HG03442 (cell line): ENCODE measurements around the gene IRF1.

Experiments
- ATAC-seq: cut with Tn5 transposase; IDR thresholded peaks from one replicate; pipeline ENCODE4 v1.9.1; 2021; ENCODE audit warnings: mild to moderate bottlenecking, moderate library complexity; ENCODE audit not compliant: unreplicated experiment

Gene IRF1

DNA sequence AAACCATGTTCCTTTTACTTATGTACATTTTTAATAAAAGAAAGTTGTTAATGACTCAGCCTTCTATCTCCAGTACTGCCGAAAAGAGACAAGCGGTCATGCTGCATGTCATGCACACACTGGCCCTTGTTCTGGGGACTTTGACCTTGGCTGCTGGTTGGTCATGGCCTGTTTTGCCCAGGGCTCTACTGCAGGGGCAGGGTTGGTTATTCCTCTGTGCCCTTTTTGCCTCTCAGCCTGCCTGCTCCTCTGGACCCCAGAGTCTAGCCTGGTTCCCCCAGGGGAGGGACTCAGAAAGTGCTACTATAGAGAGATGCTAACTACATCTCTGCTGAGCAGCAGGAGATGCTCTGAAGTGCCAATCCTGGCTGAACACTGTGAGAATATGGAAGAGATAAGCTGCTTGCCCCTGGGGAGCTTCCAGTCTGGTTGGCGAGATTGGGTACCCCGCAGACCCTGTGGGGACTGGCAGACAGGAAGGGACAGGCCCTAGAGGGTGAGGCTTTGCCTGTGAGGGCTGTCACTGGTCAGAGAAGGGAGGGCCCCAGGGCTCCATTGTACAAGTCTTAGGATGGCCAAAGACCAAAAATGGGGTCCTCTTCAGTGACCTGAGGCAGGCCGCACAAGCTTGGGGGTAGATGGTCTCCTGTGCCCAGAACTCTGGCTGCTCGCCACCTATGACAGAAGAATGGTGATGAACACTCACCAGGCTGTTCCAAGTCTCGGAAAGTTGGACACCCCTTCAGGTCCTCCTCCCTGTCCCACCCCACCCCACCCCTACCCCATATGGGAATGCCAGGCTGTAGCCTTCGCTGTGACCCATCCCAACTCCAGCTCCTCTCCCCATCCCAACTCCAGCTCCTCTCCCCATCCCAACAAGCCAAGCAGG, 14.3 kb downstream of the IRF1 start:
- ATAC-seq = no peak

DNA sequence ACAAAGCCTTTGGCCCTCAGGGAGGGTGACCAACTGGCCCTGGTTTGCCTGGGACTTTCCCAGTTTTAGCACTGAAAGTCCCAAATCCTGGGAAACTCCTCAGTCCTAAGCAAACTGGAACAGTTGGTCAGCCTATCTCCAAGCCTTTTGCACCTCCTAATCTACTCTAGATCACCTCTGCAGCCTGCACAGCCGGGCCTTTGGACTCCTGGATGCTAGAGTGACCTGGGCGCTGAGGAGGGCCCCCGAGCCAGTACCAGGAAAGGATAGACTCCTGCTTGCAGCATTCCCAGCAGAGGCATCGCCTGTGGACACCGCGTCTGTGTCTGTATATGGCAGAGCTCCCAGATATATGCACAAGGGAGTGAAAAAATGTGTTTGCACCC, 15.1 kb downstream of the IRF1 start:
- no peak for ATAC-seq

DNA sequence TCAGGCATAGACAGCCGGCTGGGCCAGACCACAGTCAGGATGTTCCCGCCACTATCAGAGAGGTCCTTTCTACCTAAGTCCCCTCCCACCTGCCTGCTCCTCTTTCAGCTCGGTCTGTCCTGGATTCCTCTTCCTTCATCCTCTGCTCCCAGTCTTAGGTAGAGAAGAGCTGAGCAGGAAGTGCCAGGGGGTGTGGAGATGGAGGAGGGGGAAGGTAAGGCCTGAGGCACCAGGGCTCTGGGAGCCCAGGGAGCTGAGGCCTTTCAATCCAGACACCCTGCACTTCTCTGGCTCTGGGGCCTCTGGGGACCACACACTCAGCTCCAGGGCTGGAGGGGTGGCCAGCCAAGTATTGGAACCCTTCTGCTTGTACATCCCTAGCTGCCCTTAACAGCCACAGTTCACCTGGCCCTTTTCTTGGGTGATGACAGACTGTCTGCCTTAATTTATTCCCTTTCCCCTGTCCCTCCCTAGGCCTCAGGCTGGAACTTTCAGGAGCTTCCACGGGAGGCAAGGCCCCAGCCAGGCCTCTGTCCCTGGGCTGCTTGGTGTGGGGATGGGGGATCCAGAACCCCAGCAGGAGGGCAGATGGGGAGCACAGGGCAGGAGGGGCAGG, 15.6 kb downstream of the IRF1 start:
- ATAC-seq = no peak

DNA sequence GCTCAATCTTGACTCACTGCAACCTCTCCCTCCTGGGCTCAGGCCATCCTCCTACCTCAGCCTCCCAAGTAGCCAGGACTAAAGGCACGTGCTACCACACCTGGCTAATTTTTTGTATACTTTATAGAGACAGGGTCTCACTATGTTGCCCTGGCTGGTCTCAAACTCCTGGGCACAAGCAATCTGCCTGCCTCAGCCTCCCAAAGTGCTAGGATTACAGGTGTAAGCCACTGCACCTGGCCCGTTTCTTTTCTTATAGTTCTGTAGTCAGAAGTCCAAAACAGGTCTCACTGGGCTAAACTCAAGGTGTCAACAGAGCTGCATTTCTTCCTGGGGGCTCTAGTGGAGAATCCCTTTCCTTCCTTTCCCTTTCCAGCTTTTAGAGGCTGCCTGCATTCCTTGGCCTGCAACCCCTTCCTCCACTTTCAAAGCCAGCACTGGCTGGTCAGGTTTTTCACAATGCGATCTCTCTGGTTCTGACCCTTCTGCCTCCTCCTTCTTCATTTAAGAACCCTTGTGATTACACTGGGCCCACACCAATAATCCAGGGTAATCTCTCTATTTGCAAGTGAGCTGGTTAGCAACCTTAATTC, 16.3 kb downstream of the IRF1 start:
- no peak for ATAC-seq

DNA sequence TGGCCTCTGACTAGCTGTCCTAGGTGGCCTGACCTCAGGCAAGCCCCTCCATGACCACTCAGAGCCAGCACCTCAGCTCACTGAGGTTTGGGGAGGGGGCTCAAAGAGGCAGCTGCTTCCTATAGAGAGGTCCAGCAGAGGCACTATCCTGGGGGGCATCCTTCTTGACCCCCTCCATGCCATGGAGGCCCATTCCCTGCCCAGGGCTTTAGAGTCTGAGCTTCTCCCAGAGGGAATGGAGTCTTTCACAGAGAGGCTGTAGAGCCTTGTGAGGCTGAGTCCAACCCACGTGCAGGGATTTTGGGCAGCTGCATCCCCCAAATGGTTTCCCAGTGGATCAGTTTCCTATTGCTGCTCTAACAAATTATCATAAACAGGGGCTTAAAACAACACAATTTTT, 16.9 kb downstream of the IRF1 start:
- no peak for ATAC-seq

DNA sequence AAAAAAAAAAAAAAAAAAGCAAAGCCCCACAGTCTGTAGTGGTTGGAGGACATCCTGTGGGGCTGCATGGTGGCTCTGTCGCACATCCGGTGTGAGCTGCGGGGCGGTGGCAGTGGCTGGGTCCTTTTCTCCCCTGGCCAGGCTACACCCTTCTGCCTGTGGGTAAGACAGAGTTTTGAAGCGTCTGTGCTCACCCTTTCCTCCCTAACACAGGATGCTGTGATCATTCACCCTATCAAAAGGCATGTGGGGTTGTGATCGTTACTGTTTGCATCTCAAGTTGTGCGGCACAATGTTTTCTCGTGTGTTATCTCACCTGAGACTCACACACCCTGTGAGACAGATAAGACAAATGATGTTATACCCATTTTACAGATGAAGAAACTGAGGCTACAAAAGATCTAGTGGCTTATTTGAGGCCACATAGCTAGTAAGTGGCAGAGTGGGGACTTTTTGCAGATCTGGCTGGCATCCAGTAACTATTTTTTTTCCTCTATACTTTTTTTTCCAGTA, 17.5 kb downstream of the IRF1 start:
- ATAC-seq = peak; percentile 85

DNA sequence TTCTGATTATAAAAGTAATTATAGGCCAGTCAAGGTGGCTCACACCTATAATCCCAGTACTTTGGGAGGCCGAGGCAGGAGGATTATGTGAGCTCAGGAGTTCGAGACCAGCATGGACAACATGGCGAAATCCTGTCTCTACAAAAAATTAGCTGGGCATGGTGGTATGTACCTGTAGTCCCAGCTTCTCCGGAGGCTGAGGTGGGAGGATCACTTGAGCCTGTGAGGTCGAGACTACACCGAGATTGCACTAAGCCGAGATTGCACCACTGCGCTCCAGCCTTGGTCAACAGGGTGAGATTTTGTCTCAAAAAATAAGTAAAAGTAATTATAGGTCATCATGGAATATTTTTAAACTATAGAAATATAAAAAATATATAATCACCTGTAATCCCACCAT, 18.1 kb downstream of the IRF1 start:
- no peak for ATAC-seq

DNA sequence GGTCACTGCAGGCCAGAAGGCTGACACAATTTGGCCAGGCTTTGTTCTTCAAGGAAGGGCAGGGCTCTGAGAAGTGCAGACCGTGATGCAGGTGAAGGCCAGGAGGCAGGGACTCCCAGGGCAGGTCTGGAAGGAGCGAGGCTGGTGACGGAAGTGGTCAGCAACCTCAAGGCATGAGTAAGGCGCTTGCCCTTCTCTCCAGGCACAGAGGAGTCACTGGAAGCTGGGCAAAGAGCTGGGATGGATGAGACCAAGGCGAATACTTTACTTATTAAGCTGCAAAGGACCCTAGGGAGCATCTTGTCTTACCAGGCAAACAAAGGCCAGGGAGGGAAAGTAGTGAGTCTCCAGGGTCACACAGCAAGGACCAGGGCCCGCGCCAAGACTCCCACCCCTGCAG, 18.6 kb downstream of the IRF1 start:
- ATAC-seq = no peak

DNA sequence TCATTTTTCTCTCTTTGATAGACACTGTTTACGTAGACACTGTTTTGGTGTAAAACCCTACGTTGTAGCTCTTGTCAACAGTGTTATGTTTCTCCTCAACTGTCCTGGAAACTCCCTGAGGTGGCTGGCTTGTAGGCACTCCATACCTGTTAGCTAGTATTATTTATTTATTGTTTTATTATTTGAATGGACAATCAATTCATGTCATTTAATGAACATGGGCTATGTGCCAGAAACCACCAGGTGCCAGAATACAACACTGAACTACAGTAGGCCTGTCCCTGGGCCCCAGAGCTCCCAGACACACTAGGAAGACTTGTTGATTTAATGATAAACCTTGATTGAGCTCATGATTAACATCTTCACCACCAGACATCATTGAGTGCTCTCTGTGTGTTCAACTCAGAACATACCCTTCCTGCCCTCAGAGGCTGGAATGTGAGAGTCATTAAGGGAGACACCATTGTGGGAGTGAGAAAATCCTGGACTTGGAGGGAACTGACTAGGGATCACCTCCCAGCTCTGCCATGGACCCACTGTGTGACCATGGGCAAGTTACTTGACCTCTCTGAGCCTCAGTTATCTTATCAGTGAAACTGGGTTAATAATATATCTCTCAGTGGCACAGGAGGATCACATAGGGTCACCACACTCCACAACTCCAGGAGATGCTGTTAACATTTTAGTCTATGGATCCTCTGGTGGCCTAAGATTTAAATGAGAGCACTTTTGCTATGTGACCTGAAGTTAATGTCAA, 19.2 kb downstream of the IRF1 start:
- no peak for ATAC-seq

DNA sequence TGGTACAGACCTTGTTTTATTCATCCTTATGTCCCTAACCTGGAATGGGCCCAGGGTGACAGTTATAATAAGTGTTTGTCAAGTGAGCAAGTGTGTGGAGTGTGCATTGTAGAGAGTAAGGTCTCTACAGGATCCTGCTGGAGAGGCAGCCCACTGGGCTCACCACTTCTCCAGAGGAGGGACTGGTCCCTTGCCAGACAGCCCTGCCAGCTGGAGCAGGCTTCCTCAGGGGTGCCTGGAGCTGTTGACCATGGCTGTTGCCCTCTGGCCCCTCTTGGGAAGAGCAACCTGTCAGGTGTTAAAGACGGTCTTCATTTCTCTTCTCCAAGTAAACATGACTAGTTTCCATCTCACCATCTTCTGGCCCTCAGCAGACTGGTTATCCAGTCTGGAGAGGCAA, 20.0 kb downstream of the IRF1 start:
- no peak for ATAC-seq

DNA sequence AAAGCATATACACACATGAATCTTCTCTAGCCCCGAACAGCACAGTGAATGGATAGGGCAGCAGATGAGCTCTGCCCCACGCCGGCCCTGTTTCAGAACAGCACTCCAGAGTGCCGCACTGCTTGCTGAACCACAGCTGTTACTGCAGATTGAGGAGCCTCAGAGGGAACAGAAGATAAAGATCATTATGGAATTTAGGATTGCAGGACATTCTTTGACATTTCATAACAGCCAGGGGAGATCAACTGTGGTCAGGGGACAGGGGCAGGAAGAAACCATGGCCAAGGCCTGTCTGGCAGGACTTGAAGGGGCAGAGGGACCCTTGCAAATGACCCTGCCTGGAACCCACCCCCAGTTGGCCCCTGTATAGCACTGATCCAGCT, 20.6 kb downstream of the IRF1 start:
- no peak for ATAC-seq

DNA sequence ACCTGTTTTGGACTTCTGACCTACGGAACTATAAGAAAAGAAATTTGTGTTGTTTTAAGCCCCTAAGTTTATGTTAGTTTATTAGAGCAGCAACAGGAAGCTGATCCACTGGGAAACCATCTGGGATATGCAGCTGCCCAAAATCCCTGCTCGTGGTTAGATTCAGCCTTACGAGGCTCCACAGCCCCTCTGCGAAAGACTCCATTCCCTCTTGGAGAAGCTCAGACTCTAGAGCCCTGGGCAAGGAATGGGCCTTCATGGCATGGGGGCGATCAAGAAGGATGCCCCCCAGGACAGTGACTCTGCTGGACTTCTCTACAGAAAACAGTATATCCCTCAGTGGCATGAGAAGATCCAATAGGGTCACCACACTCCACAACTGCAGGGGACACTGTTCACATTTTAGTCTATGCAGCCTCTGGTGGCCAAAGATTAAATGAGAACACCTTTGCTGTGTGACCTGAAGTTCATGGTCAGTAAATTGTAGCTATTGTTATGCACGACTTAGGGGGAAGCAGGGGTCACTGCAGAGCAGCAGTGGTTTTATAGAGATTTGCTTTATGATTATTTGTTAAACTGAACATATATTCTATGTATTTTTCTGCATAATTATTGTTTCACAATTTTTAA, 21.1 kb downstream of the IRF1 start:
- no peak for ATAC-seq

DNA sequence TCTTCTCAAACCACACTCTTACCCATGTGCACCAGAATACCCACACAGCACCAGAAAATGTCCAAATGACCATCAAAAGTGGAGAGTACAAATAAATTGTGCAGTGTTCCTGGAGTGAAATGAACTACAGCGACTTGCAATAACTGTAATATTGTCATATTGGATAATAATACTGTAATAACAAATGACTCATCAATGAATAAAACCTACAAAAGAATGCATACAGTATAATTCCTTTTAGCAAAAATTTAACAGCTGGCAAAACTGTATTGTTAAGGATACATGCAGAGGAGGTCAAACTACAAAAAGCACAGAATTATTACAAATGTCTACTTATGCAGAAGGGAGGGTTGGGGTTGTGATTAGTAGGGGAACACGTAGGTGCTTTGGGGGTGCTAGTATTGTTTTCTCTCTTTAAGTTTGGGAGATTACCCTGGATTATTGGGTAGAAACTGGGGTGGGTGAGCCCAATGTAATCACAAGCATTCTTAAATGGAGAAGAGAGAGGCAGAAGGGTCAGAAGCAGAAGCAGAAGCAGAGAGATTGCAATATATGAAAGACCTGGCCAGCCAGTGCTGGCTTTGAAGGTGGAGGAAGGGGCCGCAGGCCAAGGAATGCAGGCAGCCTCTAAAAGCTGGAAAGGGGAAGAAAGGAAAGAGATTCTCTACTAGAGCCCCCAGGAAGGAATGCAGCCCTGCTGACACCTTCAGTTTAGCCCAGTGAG, 21.8 kb downstream of the IRF1 start:
- no peak for ATAC-seq

DNA sequence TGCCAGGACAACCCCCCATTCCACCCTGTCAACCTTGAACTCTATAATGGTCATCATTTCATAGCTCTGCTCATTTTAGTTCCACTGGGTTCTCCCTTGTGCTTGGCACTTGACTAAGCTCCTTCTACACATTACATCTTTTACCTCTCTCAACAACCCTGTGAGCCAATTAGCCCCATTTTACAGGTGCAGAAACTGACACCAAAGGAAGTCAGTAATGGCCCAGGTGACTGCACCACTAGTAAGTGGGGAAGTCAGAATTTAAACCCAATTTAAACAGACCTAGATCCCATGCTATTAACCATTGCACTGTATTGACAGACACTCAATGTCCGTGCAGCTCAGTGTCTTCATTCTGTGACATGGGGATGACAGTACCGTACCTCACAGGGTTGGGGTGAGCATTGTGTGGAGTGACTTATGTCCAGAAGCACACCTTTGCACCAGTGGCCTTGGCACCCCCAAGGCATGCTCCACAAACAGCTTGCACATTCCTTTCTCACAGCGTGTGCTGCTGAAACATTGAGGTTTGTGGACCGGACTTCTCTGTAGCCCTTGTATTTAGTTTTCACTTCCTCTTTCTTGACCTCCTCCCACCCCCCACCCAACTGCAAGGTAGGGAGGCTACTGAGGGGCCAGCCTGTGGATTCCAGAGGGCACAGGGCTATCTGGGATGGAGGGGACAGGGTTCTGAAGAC, 23.1 kb downstream of the IRF1 start:
- ATAC-seq = peak; percentile 29

DNA sequence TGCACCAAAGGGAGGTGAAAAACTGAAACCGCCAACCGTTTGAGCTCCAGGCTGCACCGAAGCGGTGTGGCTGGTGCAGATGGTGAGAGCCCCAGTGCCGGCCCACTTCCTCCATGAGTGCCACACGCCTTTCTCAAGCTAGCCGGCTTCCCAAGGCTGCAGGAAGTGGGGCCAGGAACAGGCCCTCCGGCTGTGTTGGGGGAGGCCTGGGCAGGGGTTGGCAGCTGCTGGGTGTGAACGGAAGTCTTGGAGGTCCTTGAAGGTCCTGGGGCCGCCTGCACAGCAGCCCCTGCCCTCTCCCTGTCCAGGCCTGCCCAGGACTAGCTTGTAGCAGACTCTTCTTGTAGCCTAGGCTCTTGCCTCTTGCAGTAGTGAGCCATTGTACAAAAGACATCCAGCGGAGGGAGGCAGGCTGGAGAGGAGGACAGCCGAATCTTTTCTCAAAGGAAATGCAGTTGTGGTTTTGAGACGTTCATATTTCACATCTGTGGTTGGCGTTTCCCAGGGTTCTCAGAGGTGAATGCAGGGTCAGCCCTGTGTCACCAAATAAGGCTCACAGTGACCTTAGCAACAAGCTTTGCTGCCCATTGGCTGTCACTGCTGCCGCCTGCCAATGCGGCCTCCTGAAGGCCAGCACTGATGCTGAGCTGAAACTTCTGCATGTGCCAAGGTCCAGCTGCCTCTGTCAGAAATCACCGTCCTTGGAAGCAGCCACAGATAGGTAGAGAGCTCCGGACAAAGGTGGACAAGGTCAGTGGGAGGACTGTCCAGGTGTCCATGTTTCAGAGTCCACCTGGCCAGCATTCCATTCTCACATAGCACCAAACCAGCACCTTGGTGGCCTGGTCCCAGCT, 23.9 kb downstream of the IRF1 start:
- ATAC-seq = peak; percentile 67

DNA sequence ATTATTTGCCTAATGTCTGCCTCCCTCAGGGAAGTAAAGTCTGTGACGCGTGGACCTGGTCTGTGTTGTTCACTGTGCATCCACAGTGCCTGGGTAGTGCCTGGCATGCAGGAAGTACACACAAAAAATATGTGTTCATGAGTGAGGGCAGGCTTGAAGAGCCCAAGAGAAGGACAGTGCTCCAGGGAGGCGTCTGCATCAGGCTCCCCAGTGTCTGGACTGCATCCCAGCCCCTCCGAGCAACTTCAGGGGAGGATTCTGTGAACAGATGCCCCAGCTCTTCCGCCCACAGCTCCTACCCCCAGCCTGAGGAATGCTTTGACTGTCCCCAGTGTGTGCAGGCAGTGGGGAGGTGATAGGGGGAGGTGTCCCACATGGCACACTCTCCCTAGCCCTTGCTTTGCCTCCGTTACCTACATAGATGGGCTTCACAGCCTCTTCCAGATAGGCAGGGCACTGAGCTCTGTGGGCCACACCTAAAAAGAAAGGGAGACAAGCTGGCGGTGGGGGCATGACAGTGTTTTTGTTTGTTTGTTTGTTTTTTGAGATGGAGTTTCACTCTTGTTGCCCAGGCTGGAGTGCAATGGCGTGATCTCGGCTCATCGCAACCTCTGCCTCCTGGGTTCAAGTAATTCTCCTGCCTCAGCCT, 25.4 kb downstream of the IRF1 start:
- ATAC-seq = no peak

DNA sequence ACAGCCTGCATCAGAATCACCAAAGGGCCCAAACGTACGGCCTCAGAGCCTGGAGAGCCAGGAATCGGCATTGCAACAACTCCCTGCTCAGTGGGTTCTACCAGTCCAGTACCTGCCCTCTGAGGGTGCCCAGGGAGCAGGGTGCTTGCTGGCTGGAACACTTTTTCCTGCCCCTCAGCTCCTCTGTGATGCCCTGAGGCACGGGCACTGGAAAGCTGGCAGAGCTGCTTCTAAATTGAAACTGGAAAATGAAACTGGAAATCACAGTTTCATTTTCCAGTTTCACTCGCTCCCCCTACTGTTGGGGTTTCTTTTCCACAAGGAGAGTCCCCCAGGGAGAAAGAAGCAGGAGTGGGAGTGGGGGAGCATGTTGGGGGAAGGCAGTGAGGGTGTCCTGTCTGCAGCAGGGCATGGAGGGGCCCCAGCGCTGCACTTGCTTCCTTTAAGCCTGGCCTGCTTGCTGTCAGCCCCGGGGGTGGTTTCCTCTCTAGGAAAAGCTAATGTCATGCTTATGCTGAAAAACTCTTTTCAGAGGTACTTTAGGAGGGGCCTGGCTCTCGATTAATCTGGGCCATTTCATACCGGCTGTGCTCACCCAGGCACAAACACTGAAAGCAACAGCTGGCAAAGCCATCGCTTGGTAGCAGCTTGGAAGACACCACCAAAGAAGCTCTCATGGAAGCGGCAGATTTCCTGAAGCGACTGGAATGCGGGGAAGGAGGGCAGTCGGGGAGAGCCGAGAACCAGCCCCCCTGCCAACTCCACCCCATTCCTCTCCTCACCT, 26.2 kb downstream of the IRF1 start:
- no peak for ATAC-seq

DNA sequence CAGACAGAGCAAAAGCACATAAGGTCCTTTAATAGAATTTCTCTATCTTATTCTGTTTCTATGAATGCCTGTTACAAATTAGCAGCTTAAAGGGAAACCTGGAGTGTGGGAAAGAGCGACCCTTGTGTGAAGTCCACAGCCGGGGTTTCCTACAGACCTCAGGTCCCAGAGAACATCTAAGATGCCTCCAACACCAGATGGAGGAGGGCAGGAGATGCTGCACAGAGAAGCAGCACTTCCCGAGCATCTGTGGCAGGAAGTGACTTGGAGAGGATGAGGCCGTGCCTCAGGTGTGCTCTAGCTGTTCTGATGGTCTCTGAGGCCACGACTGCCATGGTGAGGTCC, 26.8 kb downstream of the IRF1 start:
- no peak for ATAC-seq
